CD8-positive, alpha-beta memory T cell (primary cell): ENCODE measurements around the gene FDX2. TPM values are rescaled to one million over a fixed set of nuclear protein-coding genes. Genes with fewer than 3 reads are reported as not detected.
"Not testable (repeated sequence)": the region's sequence is repeated elsewhere in the genome, so short reads cannot be mapped to it uniquely, and the experiment has no call there.

Source experiments
- CTCF ChIA-PET: fragments of 350-600 bp; sonication (Branson Sonifier 250); formaldehyde crosslinking; loops from one replicate; lab custom pipeline; 2021; ENCODE audit warnings: antibody characterized with exemption; lab: Charles Lee
- POLR2A ChIA-PET: fragments of 350-600 bp; sonication (Branson Sonifier 250); formaldehyde crosslinking; loops from one replicate; lab custom pipeline; 2021; ENCODE audit warnings: antibody characterized with exemption; lab: Charles Lee
- DNase-seq, 5 donors: peaks; one replicate each; pipeline versions ENCODE4 v3.0.0 to v3.0.0-alpha.2; 2020 to 2022; ENCODE audit warnings: mixed read lengths in 1 of 5
- H3K27ac ChIP-seq: one replicate; pipeline ENCODE4 v1.7.0; 2013; ENCODE audit warnings: low read depth, mild to moderate bottlenecking, low read length, moderate library complexity
- H3K27me3 ChIP-seq: 2 replicates; pipeline ENCODE4 v1.7.0; 2013; ENCODE audit warnings: low read length, mild to moderate bottlenecking; ENCODE audit not compliant: insufficient read depth, poor library complexity, severe bottlenecking
- H3K36me3 ChIP-seq: 2 replicates; pipeline ENCODE4 v1.7.0; 2013; ENCODE audit warnings: mild to moderate bottlenecking, low read length, moderate library complexity; ENCODE audit not compliant: insufficient read depth
- H3K4me1 ChIP-seq: 2 replicates; pipeline ENCODE4 v1.7.0; 2013; ENCODE audit warnings: mild to moderate bottlenecking, low read length, moderate library complexity; ENCODE audit not compliant: insufficient read depth
- H3K4me3 ChIP-seq: 2 replicates; pipeline ENCODE4 v1.7.0; 2013; ENCODE audit warnings: mild to moderate bottlenecking, low read length
- H3K9me3 ChIP-seq: 2 replicates; pipeline ENCODE4 v1.7.0; 2013; ENCODE audit warnings: mild to moderate bottlenecking, low read length
- H3K27ac Mint-ChIP-seq, 8 donors: one replicate each; pipeline ENCODE4 v1.8.0; 2020 to 2021; ENCODE audit warnings: mixed read lengths in 8 of 8, mild to moderate bottlenecking in 6 of 8, inconsistent platforms in 3 of 8, moderate library complexity in 3 of 8
- H3K27me3 Mint-ChIP-seq, 2 donors: one replicate each; pipeline ENCODE4 v1.8.0; 2020 to 2021; ENCODE audit warnings: mixed read lengths in 2 of 2, mild to moderate bottlenecking in 1 of 2, moderate library complexity in 1 of 2
- H3K36me3 Mint-ChIP-seq, 3 donors: one replicate each; pipeline ENCODE4 v1.8.0; 2020 to 2021; ENCODE audit warnings: mixed read lengths in 3 of 3, inconsistent platforms in 1 of 3, mild to moderate bottlenecking in 1 of 3
- H3K4me1 Mint-ChIP-seq, 3 donors: one replicate each; pipeline ENCODE4 v1.8.0; 2020 to 2021; ENCODE audit warnings: mixed read lengths in 3 of 3, inconsistent platforms in 1 of 3, mild to moderate bottlenecking in 1 of 3
- H3K4me3 Mint-ChIP-seq, 7 donors: one replicate each; pipeline ENCODE4 v1.8.0; 2020 to 2021; ENCODE audit warnings: mixed read lengths in 7 of 7, mild to moderate bottlenecking in 6 of 7, moderate library complexity in 4 of 7, inconsistent platforms in 2 of 7
- H3K9me3 Mint-ChIP-seq, 5 donors: one replicate each; pipeline ENCODE4 v1.8.0; 2020 to 2022; ENCODE audit warnings: mixed read lengths in 5 of 5, mild to moderate bottlenecking in 3 of 5, moderate library complexity in 2 of 5, inconsistent platforms in 1 of 5
- polyA plus RNA-seq: library from polyadenylated mRNA; unstranded; fragments of 300-500 nt; fragmentation: Illumina TruSeq; gene quantifications from one replicate; pipeline ENCODE4 v1.2.3, GENCODE V29; 2021
- total RNA-seq, 2 experiments: library from RNA; stranded (reverse); gene quantifications; one replicate each; pipeline ENCODE4 v1.2.3, GENCODE V29; 2021

Gene FDX2
- total and polyA plus RNA-seq, 3 experiments from 2014 or later = 16.1 to 30.0 (median 29.6) TPM

DNA sequence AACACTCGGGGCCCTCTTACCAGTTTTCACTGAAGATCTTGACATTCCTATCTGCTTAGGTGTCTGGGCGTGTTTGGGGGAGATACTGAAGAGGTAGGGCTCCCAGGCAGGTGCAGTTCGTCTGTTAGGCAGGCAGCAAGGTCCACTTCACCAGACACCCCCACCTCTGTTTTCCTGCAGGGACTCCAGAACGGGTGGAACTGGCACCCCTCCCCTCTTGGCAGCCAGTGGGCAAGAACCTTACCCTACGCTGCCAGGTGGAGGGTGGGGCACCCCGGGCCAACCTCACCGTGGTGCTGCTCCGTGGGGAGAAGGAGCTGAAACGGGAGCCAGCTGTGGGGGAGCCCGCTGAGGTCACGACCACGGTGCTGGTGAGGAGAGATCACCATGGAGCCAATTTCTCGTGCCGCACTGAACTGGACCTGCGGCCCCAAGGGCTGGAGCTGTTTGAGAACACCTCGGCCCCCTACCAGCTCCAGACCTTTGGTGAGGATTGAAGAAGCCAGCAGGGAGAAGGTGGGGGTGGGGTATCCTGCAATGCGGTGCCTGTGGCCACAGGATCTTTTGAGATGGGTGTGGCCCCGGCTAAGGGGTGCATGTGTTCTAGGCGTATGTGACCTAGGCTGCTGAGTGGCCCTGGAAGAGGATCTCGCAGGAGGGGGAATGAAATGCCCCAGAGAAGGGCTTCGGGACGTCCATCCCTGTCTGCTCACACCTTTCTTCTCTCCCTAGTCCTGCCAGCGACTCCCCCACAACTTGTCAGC is 32.3 kb downstream of the FDX2 start:
- no peak overlapping the region for H3K4me3 ChIP-seq
- no peak for DNase-seq
- H3K4me1 Mint-ChIP-seq = peaks cover 40 to 52% (median 46%) of the 10 kb centered on the region in 3 donors
- H3K27me3 ChIP-seq = peaks cover 12% of the 10 kb centered on the region
- POLR2A ChIA-PET = no interaction called here
- no peak overlapping the region for H3K27ac ChIP-seq
- H3K36me3 Mint-ChIP-seq = peaks cover 12 to 50% (median 16%) of the 10 kb centered on the region in 3 donors
- H3K4me1 ChIP-seq = peaks cover 26% of the 10 kb centered on the region
- H3K4me3 Mint-ChIP-seq = no peak overlapping the region
- CTCF ChIA-PET = interaction anchor here (1.2 kb wide), 1 partner anchor 13 kb away, joined by 3 read pairs; no protein-coding TSS in a partner anchor
- peaks cover 10% of the 10 kb centered on the region for H3K36me3 ChIP-seq
- no peaks in the 10 kb centered on the region for H3K9me3 Mint-ChIP-seq
- H3K9me3 ChIP-seq = no peaks in the 10 kb centered on the region
- peaks cover 5 to 11% of the 10 kb centered on the region in 2 donors for H3K27me3 Mint-ChIP-seq
- peak overlapping the region in 2 of 8 donors; percentile 29 to 58 for H3K27ac Mint-ChIP-seq

- POLR2A ChIA-PET = not testable (repeated sequence)
These were observed 33.8 kb downstream of the FDX2 start for GRCh38 chr19:10282043-10282442.

GRCh38 chr19:10279737-10280442 is 35.9 kb downstream of the FDX2 start:
- Mint-ChIP-seq H3K9me3 (no peaks in the 10 kb centered on the region), H3K4me3 (peak overlapping the region in 6 of 7 donors; percentile 9 to 72 (median 58)), H3K4me1 (peaks cover 17 to 30% (median 24%) of the 10 kb centered on the region in 3 donors), H3K27ac (peak overlapping the region; percentile 24 to 95 (median 92)), H3K36me3 (peaks cover 3 to 50% (median 5%) of the 10 kb centered on the region in 3 donors), H3K27me3 (no peaks in the 10 kb centered on the region)
- ChIA-PET CTCF (interaction anchor here (0.9 to 3.4 kb wide), 6 partner anchors 10 to 109 kb away, joined by 3 to 27 read pairs (median 6); partner anchors contain the start of gene ICAM1), POLR2A (interaction anchor here (0.7 to 1.3 kb wide), 3 partner anchors 10 to 281 kb away, joined by 4 to 13 read pairs (median 5); partner anchors contain the start of gene ICAM1)
- H3K9me3 ChIP-seq = no peaks in the 10 kb centered on the region
- no peak overlapping the region for H3K4me3 ChIP-seq
- H3K27ac ChIP-seq = no peak overlapping the region
- H3K36me3 ChIP-seq = peaks cover 2% of the 10 kb centered on the region
- no peaks in the 10 kb centered on the region for H3K27me3 ChIP-seq
- no peak for DNase-seq
- H3K4me1 ChIP-seq = no peaks in the 10 kb centered on the region

More at GRCh38 chr19:10282043-10282442, 33.8 kb downstream of the FDX2 start:
- H3K27ac ChIP-seq, H3K4me3 ChIP-seq, CTCF ChIA-PET, H3K9me3 Mint-ChIP-seq, H3K27me3 Mint-ChIP-seq, H3K27me3 ChIP-seq, H3K36me3 ChIP-seq, DNase-seq, H3K4me3 Mint-ChIP-seq, H3K9me3 ChIP-seq: not testable (repeated sequence)
- peak overlapping the region in 1 of 8 donors; percentile 75 for H3K27ac Mint-ChIP-seq
- peaks cover 12 to 58% (median 16%) of the 10 kb centered on the region in 3 donors for H3K36me3 Mint-ChIP-seq
- peaks cover 12% of the 10 kb centered on the region for H3K4me1 ChIP-seq
- peaks cover 32 to 45% (median 37%) of the 10 kb centered on the region in 3 donors for H3K4me1 Mint-ChIP-seq

DNA sequence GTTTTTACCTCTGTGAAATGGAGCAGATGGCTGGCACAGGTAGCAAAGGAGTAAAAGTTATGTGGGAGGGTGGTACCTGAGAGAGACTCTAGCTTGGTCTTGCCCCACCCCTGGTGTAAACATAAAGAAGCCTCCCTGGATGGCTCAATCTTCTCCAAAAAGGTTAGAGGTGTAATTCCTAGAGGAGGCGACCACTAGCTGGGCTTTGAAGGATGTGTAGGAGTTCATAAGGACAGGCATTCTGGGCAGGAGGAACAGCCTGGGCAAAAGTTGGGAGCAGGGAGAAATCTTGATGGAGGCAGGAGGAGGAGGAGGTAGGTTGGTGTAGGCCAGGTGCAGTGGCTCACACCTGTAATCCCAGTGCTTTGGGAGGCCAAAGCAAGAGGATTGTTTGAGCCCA is 36.9 kb downstream of the FDX2 start:
- ChIA-PET CTCF (interaction anchor here (1.5 to 3.4 kb wide), 3 partner anchors 9 to 109 kb away, joined by 3 to 27 read pairs (median 17); partner anchors contain the start of gene ICAM1), POLR2A (no interaction called here)
- peak overlapping the region in 3 of 7 donors; percentile 18 to 61 (median 52) for H3K4me3 Mint-ChIP-seq
- H3K9me3 Mint-ChIP-seq = no peaks in the 10 kb centered on the region
- H3K27me3 Mint-ChIP-seq = peaks cover 0 to 1% of the 10 kb centered on the region in 2 donors
- Histone ChIP-seq H3K9me3 (no peaks in the 10 kb centered on the region), H3K4me1 (no peaks in the 10 kb centered on the region), H3K36me3 (no peaks in the 10 kb centered on the region), H3K27ac (no peak overlapping the region), H3K4me3 (no peak overlapping the region), H3K27me3 (no peaks in the 10 kb centered on the region)
- DNase-seq = no peak
- H3K27ac Mint-ChIP-seq = peak overlapping the region in 5 of 8 donors; percentile 11 to 87 (median 73)
- H3K4me1 Mint-ChIP-seq = peaks cover 23 to 37% (median 27%) of the 10 kb centered on the region in 3 donors
- H3K36me3 Mint-ChIP-seq = peaks cover 0 to 47% (median 4%) of the 10 kb centered on the region in 3 donors

DNA sequence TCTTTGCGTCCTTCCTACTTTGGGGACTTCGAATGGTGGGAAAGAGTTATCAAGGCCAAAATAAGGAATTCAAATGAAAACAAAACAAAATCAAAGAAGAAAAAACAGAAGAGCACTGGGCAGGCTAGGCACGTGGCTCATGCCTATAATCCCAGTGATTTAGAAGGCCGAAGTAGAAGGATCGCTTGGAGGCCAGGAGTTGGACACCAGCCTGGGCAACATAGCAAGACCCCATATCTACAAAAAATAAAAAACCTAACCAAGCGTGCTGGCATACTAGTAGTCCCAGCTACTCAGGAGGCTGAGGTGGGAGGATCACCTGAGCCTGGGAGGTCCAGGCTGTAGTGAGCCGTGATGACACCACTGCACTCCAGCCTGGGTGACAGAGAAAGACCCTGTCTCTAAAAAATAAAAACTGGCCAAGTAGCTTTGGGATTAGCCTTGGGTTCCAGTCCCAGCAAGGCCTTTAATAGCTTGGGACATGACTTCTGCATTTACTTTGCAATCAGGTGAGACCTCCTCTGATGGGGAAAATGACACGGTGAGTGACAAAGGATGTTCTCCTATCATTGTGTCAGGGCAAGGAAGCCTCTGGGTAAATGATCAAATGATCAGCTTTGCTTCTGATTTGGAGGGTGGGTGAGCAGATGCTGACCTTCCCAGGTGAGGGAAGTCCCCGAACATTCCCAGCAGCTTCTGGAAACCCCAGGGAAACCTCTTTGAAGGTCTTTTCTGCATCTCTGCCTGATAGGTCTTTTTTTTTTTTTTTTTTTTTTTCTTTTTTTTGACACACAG is 37.8 kb downstream of the FDX2 start:
- ChIA-PET POLR2A (no interaction called here), CTCF (interaction anchor here (1.0 to 3.4 kb wide), 8 partner anchors 8 to 110 kb away, joined by 3 to 27 read pairs (median 4); partner anchors contain the start of genes ICAM1 and RAVER1)
- no peaks in the 10 kb centered on the region for H3K9me3 ChIP-seq
- no peaks in the 10 kb centered on the region for H3K27me3 ChIP-seq
- DNase-seq = no peak
- no peaks in the 10 kb centered on the region for H3K9me3 Mint-ChIP-seq
- peaks cover 0 to 40% (median 4%) of the 10 kb centered on the region in 3 donors for H3K36me3 Mint-ChIP-seq
- H3K27ac ChIP-seq = no peak overlapping the region
- H3K4me3 ChIP-seq = no peak overlapping the region
- H3K4me1 Mint-ChIP-seq = peaks cover 24 to 39% (median 28%) of the 10 kb centered on the region in 3 donors
- peaks cover 0 to 1% of the 10 kb centered on the region in 2 donors for H3K27me3 Mint-ChIP-seq
- peak overlapping the region in 5 of 8 donors; percentile 18 to 38 (median 27) for H3K27ac Mint-ChIP-seq
- H3K4me3 Mint-ChIP-seq = no peak overlapping the region
- no peaks in the 10 kb centered on the region for H3K36me3 ChIP-seq
- no peaks in the 10 kb centered on the region for H3K4me1 ChIP-seq

- peaks cover 0 to 1% of the 10 kb centered on the region in 2 donors for H3K27me3 Mint-ChIP-seq
- H3K4me3 Mint-ChIP-seq = peak overlapping the region in 2 of 7 donors; percentile 12 to 47
- H3K36me3 Mint-ChIP-seq = peaks cover 0 to 29% (median 2%) of the 10 kb centered on the region in 3 donors
- POLR2A ChIA-PET = interaction anchor here (0.5 kb wide), 1 partner anchor 10 kb away, joined by 5 read pairs; no protein-coding TSS in a partner anchor
- H3K4me1 Mint-ChIP-seq = peaks cover 36 to 58% (median 39%) of the 10 kb centered on the region in 3 donors
- Histone ChIP-seq H3K4me3 (no peak overlapping the region), H3K27ac (no peak overlapping the region), H3K4me1 (peaks cover 19% of the 10 kb centered on the region), H3K27me3 (no peaks in the 10 kb centered on the region), H3K36me3 (no peaks in the 10 kb centered on the region), H3K9me3 (no peaks in the 10 kb centered on the region)
- H3K27ac Mint-ChIP-seq = peak overlapping the region in 7 of 8 donors; percentile 6 to 99 (median 48)
- H3K9me3 Mint-ChIP-seq = no peaks in the 10 kb centered on the region
- DNase-seq = no peak
- CTCF ChIA-PET = interaction anchor here (1.7 to 11.0 kb wide), 3 partner anchors 16 to 112 kb away, joined by 4 to 355 read pairs (median 71); partner anchors contain the start of genes ICAM5 and TYK2
These were observed 41.2 kb downstream of the FDX2 start for GRCh38 chr19:10274589-10274988.
